ENCODE results near the gene RUNX3.

Gene RUNX3

DNA sequence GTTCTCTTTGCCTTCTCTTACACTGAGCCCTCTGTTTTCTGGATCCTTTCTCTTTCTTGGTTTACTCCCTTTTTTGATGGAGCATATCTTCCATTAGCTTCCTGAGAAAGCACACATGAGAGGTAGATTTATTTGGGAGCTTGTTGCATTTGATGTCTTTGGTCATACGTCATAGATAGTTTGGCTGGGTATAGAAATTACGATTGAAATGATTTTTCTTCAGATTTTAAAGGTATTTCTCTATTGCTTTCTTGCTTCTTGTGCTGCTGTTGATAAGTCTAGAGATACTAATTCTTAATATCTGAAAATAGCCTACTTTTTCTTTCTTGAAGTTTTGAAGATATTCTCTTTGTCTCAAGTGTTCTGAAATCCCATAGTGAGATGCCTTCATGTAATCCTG, 45.3 kb upstream of the RUNX3 start:
- Histone ChIP-seq H3K4me2 (ENCODE audit: low read depth, low read length) (no peak overlapping the region), H3K36me3 (replicated peaks; ENCODE audit: insufficient read depth, low read length) (no peaks in the 10 kb centered on the region), H3K9ac (ENCODE audit: low read length) (no peak overlapping the region), H3K27me3 (replicated peaks; ENCODE audit: insufficient read depth, low read length) (no peaks in the 10 kb centered on the region; the same call in 1 of the 2 replicates), H3K4me3 (ENCODE audit: low read length) (no peak overlapping the region), H3K4me1 (ENCODE audit: low read length) (0 out of 2 replicates have a peak, but pooled peaks cover 5% of the 10 kb centered on the region), H3K9me3 (replicated peaks; ENCODE audit: insufficient read depth, low read length) (no peaks in the 10 kb centered on the region; the same call in 1 of the 2 replicates), H3F3A (ENCODE audit: insufficient read depth, low read length) (no peaks in the 10 kb centered on the region), H4K20me1 (ENCODE audit: insufficient read depth, low read length) (no peaks in the 10 kb centered on the region), H3K79me2 (ENCODE audit: low read length) (no peaks in the 10 kb centered on the region), H3K9me2 (replicated peaks; ENCODE audit: insufficient read depth, low read length) (no peaks in the 10 kb centered on the region), H2AFZ (ENCODE audit: low read length) (no peak overlapping the region), H3K27ac (ENCODE audit: low read length) (no peak overlapping the region)
- TF ChIP-seq EZH2phosphoT487 (IDR thresholded peaks at IDR 0.05; ENCODE audit: low read length), result no peak
- TF ChIP-seq, protein P1, sequence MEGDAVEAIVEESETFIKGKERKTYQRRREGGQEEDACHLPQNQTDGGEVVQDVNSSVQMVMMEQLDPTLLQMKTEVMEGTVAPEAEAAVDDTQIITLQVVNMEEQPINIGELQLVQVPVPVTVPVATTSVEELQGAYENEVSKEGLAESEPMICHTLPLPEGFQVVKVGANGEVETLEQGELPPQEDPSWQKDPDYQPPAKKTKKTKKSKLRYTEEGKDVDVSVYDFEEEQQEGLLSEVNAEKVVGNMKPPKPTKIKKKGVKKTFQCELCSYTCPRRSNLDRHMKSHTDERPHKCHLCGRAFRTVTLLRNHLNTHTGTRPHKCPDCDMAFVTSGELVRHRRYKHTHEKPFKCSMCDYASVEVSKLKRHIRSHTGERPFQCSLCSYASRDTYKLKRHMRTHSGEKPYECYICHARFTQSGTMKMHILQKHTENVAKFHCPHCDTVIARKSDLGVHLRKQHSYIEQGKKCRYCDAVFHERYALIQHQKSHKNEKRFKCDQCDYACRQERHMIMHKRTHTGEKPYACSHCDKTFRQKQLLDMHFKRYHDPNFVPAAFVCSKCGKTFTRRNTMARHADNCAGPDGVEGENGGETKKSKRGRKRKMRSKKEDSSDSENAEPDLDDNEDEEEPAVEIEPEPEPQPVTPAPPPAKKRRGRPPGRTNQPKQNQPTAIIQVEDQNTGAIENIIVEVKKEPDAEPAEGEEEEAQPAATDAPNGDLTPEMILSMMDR (IDR thresholded peaks at IDR 0.05; ENCODE audit: low read length), result no peak
- TF ChIP-seq EZH2 (optimal IDR thresholded peaks at IDR 0.05; ENCODE audit: low read depth, low read length), result no peak
- no peak for DNase-seq

DNA sequence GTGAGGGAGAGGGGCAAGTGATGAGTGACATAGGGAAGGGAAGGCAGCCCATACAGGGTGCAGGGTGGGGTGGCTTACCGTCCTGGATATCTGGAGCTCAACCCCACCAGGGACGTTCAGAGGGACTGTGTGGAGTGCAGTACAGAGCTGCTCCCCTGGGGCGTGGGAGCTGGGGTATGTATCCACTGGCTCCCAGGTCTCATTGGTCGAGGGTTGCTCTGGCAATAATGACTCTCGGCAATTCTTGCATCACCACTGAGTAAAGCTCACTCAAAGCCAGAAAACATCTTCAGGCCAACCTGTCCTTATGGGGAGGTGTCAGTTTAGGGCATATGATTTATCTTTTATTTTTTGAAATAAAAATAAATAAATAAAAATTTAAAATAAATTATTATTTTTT, 43.2 kb upstream of the RUNX3 start:
- H3K4me2 ChIP-seq (ENCODE audit: low read depth, low read length), result no peak overlapping the region
- H3K9me3 ChIP-seq (replicated peaks; ENCODE audit: insufficient read depth, low read length), result no peaks in the 10 kb centered on the region; the same call in 1 of the 2 replicates
- H3K4me3 ChIP-seq (ENCODE audit: low read length), result no peak overlapping the region

DNA sequence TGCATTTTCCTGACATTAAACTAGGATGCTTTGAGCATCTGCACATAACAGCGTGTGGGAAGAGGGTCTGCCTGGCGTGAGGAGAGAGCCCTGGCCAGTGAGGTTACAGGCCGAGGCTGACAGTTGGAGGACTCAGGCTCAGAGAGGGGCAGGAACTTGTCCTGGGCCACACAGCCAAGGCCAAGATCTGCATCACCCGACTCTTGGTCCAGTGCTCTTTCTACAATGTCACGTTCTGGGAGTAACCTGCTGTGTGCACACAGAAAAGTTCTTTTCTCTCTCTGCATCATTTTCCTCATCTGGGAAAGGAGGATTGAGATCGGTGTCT, 42.8 kb upstream of the RUNX3 start:
- no peaks in the 10 kb centered on the region; the same call in 1 of the 2 replicates for H3K9me3 ChIP-seq (replicated peaks; ENCODE audit: insufficient read depth, low read length)
- 0 out of 2 replicates have a peak, but pooled peaks cover 5% of the 10 kb centered on the region for H3K4me1 ChIP-seq (ENCODE audit: low read length)
- H3K27me3 ChIP-seq (replicated peaks; ENCODE audit: insufficient read depth, low read length), result peaks cover 4% of the 10 kb centered on the region; the same call in 1 of the 2 replicates
- H3K9me2 ChIP-seq (replicated peaks; ENCODE audit: insufficient read depth, low read length), result no peaks in the 10 kb centered on the region
- TF ChIP-seq, protein P1 (IDR thresholded peaks at IDR 0.05; ENCODE audit: low read length), result no peak
- TF ChIP-seq EZH2phosphoT487 (IDR thresholded peaks at IDR 0.05; ENCODE audit: low read length), result no peak
- no peak for TF ChIP-seq EZH2 (optimal IDR thresholded peaks at IDR 0.05; ENCODE audit: low read depth, low read length)
- H2AFZ ChIP-seq (ENCODE audit: low read length), result no peak overlapping the region
- no peaks in the 10 kb centered on the region for H3K79me2 ChIP-seq (ENCODE audit: low read length)
- no peak overlapping the region for H3K27ac ChIP-seq (ENCODE audit: low read length)
- H3K36me3 ChIP-seq (replicated peaks; ENCODE audit: insufficient read depth, low read length), result no peaks in the 10 kb centered on the region
- H3F3A ChIP-seq (ENCODE audit: insufficient read depth, low read length), result no peaks in the 10 kb centered on the region
- DNase-seq, result no peak
- H3K4me2 ChIP-seq (ENCODE audit: low read depth, low read length), result no peak overlapping the region
- H4K20me1 ChIP-seq (ENCODE audit: insufficient read depth, low read length), result no peaks in the 10 kb centered on the region
- no peak overlapping the region for H3K9ac ChIP-seq (ENCODE audit: low read length)
- no peak overlapping the region for H3K4me3 ChIP-seq (ENCODE audit: low read length)

More for the DNA sequence above, 43.2 kb upstream of the RUNX3 start:
- Histone ChIP-seq H3K79me2 (ENCODE audit: low read length) (no peaks in the 10 kb centered on the region), H3K27me3 (replicated peaks; ENCODE audit: insufficient read depth, low read length) (peaks cover 4% of the 10 kb centered on the region; the same call in 1 of the 2 replicates), H3K9me2 (replicated peaks; ENCODE audit: insufficient read depth, low read length) (no peaks in the 10 kb centered on the region), H2AFZ (ENCODE audit: low read length) (no peak overlapping the region), H3K9ac (ENCODE audit: low read length) (no peak overlapping the region), H3K4me1 (ENCODE audit: low read length) (0 out of 2 replicates have a peak, but pooled peaks cover 5% of the 10 kb centered on the region), H3K27ac (ENCODE audit: low read length) (no peak overlapping the region), H3K36me3 (replicated peaks; ENCODE audit: insufficient read depth, low read length) (no peaks in the 10 kb centered on the region), H3F3A (ENCODE audit: insufficient read depth, low read length) (no peaks in the 10 kb centered on the region), H4K20me1 (ENCODE audit: insufficient read depth, low read length) (no peaks in the 10 kb centered on the region)
- DNase-seq, result no peak
- TF ChIP-seq, protein P1 (IDR thresholded peaks at IDR 0.05; ENCODE audit: low read length), result no peak
- TF ChIP-seq EZH2 (optimal IDR thresholded peaks at IDR 0.05; ENCODE audit: low read depth, low read length) (no peak), EZH2phosphoT487 (IDR thresholded peaks at IDR 0.05; ENCODE audit: low read length) (no peak)
